ENCODE data around the gene MSH3.

The MSH3 gene

GRCh38 chr5:80608731-80609130, 45.7 kb upstream of the MSH3 start:
- H4K20me1 ChIP-seq (ENCODE audit: insufficient read depth, low read length) = no peaks in the 10 kb centered on the region
- H2AFZ ChIP-seq (ENCODE audit: low read length) = no peak overlapping the region
- H3K9ac ChIP-seq (ENCODE audit: low read length) = no peak overlapping the region
- H3K27ac ChIP-seq (ENCODE audit: low read length) = no peak overlapping the region
- H3K9me2 ChIP-seq (replicated peaks; ENCODE audit: insufficient read depth, low read length) = no peaks in the 10 kb centered on the region
- H3K4me3 ChIP-seq (ENCODE audit: low read length) = no peak overlapping the region
- H3K36me3 ChIP-seq (replicated peaks; ENCODE audit: insufficient read depth, low read length) = no peaks in the 10 kb centered on the region
- TF ChIP-seq EZH2phosphoT487 (IDR thresholded peaks at IDR 0.05; ENCODE audit: low read length) = no peak
- no peaks in the 10 kb centered on the region for H3K27me3 ChIP-seq (replicated peaks; ENCODE audit: insufficient read depth, low read length)
- no peaks in the 10 kb centered on the region for H3K9me3 ChIP-seq (replicated peaks; ENCODE audit: insufficient read depth, low read length)
- no peaks in the 10 kb centered on the region for H3K4me1 ChIP-seq (ENCODE audit: low read length)
- no peak overlapping the region for H3K4me2 ChIP-seq (ENCODE audit: low read depth, low read length)
- H3K79me2 ChIP-seq (ENCODE audit: low read length) = no peaks in the 10 kb centered on the region
- H3F3A ChIP-seq (ENCODE audit: insufficient read depth, low read length) = no peaks in the 10 kb centered on the region
- DNase-seq = no peak

GRCh38 chr5:80609692-80610091, 44.8 kb upstream of the MSH3 start:
- Histone ChIP-seq H3K4me1 (ENCODE audit: low read length) (no peaks in the 10 kb centered on the region), H3K9me2 (replicated peaks; ENCODE audit: insufficient read depth, low read length) (no peaks in the 10 kb centered on the region), H2AFZ (ENCODE audit: low read length) (no peak overlapping the region), H3K4me3 (ENCODE audit: low read length) (no peak overlapping the region), H3K9ac (ENCODE audit: low read length) (no peak overlapping the region), H3K79me2 (ENCODE audit: low read length) (no peaks in the 10 kb centered on the region), H3K27ac (ENCODE audit: low read length) (no peak overlapping the region), H3K9me3 (replicated peaks; ENCODE audit: insufficient read depth, low read length) (no peaks in the 10 kb centered on the region), H3K4me2 (ENCODE audit: low read depth, low read length) (no peak overlapping the region), H3F3A (ENCODE audit: insufficient read depth, low read length) (no peaks in the 10 kb centered on the region), H4K20me1 (ENCODE audit: insufficient read depth, low read length) (no peaks in the 10 kb centered on the region), H3K27me3 (replicated peaks; ENCODE audit: insufficient read depth, low read length) (no peaks in the 10 kb centered on the region), H3K36me3 (replicated peaks; ENCODE audit: insufficient read depth, low read length) (no peaks in the 10 kb centered on the region)
- TF ChIP-seq EZH2phosphoT487 (IDR thresholded peaks at IDR 0.05; ENCODE audit: low read length) (no peak), CTCF (IDR thresholded peaks at IDR 0.05; ENCODE audit: low read length) (no peak), EZH2 (optimal IDR thresholded peaks at IDR 0.05; ENCODE audit: low read depth, low read length) (no peak)
- no peak for DNase-seq

GRCh38 chr5:80615266-80615914, 39.1 kb upstream of the MSH3 start:
- no peaks in the 10 kb centered on the region for H4K20me1 ChIP-seq (ENCODE audit: insufficient read depth, low read length)
- no peaks in the 10 kb centered on the region for H3K79me2 ChIP-seq (ENCODE audit: low read length)
- H3K9me2 ChIP-seq (replicated peaks; ENCODE audit: insufficient read depth, low read length) = no peaks in the 10 kb centered on the region
- no peak overlapping the region for H2AFZ ChIP-seq (ENCODE audit: low read length)
- H3K4me2 ChIP-seq (ENCODE audit: low read depth, low read length) = no peak overlapping the region
- no peak for DNase-seq
- H3K9ac ChIP-seq (ENCODE audit: low read length) = no peak overlapping the region
- no peaks in the 10 kb centered on the region for H3K9me3 ChIP-seq (replicated peaks; ENCODE audit: insufficient read depth, low read length)
- H3K36me3 ChIP-seq (replicated peaks; ENCODE audit: insufficient read depth, low read length) = no peaks in the 10 kb centered on the region
- no peaks in the 10 kb centered on the region for H3K4me1 ChIP-seq (ENCODE audit: low read length)
- H3K4me3 ChIP-seq (ENCODE audit: low read length) = no peak overlapping the region
- no peak for TF ChIP-seq CTCF (IDR thresholded peaks at IDR 0.05; ENCODE audit: low read length)
- no peak for TF ChIP-seq EZH2phosphoT487 (IDR thresholded peaks at IDR 0.05; ENCODE audit: low read length)
- no peak for TF ChIP-seq EZH2 (optimal IDR thresholded peaks at IDR 0.05; ENCODE audit: low read depth, low read length)
- no peaks in the 10 kb centered on the region for H3F3A ChIP-seq (ENCODE audit: insufficient read depth, low read length)
- H3K27me3 ChIP-seq (replicated peaks; ENCODE audit: insufficient read depth, low read length) = no peaks in the 10 kb centered on the region
- H3K27ac ChIP-seq (ENCODE audit: low read length) = no peak overlapping the region

GRCh38 chr5:80618438-80618837, 36.0 kb upstream of the MSH3 start:
- TF ChIP-seq CTCF (IDR thresholded peaks at IDR 0.05; ENCODE audit: low read length) (no peak), EZH2 (optimal IDR thresholded peaks at IDR 0.05; ENCODE audit: low read depth, low read length) (no peak)
- Histone ChIP-seq H3K9me2 (replicated peaks; ENCODE audit: insufficient read depth, low read length) (no peaks in the 10 kb centered on the region), H3K79me2 (ENCODE audit: low read length) (no peaks in the 10 kb centered on the region), H3K27me3 (replicated peaks; ENCODE audit: insufficient read depth, low read length) (no peaks in the 10 kb centered on the region), H3K36me3 (replicated peaks; ENCODE audit: insufficient read depth, low read length) (no peaks in the 10 kb centered on the region), H3K4me3 (ENCODE audit: low read length) (no peak overlapping the region), H3F3A (ENCODE audit: insufficient read depth, low read length) (no peaks in the 10 kb centered on the region), H3K4me1 (ENCODE audit: low read length) (no peaks in the 10 kb centered on the region), H2AFZ (ENCODE audit: low read length) (no peak overlapping the region), H3K27ac (ENCODE audit: low read length) (no peak overlapping the region), H3K9me3 (replicated peaks; ENCODE audit: insufficient read depth, low read length) (no peaks in the 10 kb centered on the region), H3K9ac (ENCODE audit: low read length) (no peak overlapping the region), H4K20me1 (ENCODE audit: insufficient read depth, low read length) (no peaks in the 10 kb centered on the region), H3K4me2 (ENCODE audit: low read depth, low read length) (no peak overlapping the region)
- DNase-seq = no peak
